ENCODE results near the gene ARL15. TPM values are rescaled to one million over a fixed set of nuclear protein-coding genes. Genes with fewer than 3 reads are reported as not detected.
"Not testable (repeated sequence)": the region's sequence is repeated elsewhere in the genome, so short reads cannot be mapped to it uniquely, and the experiment has no call there.

ARL15 gene
- total RNA-seq, result 13.7 to 32.9 TPM (median 14.0 TPM) in 3 replicates
- long read RNA-seq, partial matches to known transcripts, result 0 of 3 reads
- long read RNA-seq, other reads (novel, unspliced or antisense), result 2 of 3 reads

DNA sequence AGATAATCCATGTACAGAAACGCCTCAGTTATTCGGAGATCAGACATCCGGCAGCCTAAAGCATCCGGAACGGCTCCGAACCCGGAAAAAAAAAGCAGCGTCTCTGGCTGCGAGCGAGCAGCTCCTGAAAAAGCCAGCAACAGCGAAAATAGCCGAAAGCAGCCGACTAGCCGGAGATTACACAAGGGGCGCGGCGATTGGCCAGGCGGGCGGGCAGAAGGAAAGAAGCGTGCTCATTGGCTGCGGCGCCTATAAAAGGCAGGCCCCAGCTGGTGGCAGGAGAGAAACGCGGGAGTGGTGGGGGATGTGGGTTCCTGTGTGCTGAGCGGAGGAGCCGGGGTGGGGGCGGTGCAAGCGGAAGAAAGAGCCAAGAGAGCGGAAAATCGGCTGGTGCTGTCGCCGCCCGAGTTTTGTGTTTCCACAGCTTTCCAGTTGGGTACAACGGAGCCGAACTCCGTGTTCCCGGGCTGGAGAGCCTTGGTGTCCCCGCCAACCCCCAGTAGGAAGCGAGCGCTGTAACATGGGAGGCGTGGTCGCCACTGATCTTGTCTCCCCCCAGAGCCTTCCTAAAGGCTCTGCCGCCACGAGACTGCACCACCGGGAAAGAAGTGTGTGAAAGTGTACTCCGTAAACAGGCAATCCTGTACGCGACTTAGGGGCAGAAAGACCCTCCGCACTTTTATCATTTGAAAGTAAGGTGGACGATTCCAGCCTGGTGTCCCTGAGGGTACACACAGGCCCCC lies at the start of gene ARL15:
TSS of gene ARL15 (minus strand) at position 141 of the 743 bp plus-strand sequence.
- H3K9me3 Mint-ChIP-seq (ENCODE audit: low read depth), result no peaks in the 10 kb centered on the region
- peaks cover 19% of the 10 kb centered on the region for H3K4me1 Mint-ChIP-seq (ENCODE audit: low read depth)
- H3K36me3 Mint-ChIP-seq (ENCODE audit: low read depth), result no peaks in the 10 kb centered on the region
- DNase-seq (ENCODE audit: low spot score), result peak; percentile 99
- H3K27me3 Mint-ChIP-seq (ENCODE audit: low read depth), result no peaks in the 10 kb centered on the region
- peak within 1 kb of the TSS; percentile 76 for H3K27ac Mint-ChIP-seq (ENCODE audit: unreplicated experiment)
- H3K4me3 Mint-ChIP-seq (ENCODE audit: unreplicated experiment), result peak within 1 kb of the TSS; percentile 95
- TF ChIP-seq, protein P1, sequence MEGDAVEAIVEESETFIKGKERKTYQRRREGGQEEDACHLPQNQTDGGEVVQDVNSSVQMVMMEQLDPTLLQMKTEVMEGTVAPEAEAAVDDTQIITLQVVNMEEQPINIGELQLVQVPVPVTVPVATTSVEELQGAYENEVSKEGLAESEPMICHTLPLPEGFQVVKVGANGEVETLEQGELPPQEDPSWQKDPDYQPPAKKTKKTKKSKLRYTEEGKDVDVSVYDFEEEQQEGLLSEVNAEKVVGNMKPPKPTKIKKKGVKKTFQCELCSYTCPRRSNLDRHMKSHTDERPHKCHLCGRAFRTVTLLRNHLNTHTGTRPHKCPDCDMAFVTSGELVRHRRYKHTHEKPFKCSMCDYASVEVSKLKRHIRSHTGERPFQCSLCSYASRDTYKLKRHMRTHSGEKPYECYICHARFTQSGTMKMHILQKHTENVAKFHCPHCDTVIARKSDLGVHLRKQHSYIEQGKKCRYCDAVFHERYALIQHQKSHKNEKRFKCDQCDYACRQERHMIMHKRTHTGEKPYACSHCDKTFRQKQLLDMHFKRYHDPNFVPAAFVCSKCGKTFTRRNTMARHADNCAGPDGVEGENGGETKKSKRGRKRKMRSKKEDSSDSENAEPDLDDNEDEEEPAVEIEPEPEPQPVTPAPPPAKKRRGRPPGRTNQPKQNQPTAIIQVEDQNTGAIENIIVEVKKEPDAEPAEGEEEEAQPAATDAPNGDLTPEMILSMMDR (IDR thresholded peaks at IDR 0.05), result no peak

DNA sequence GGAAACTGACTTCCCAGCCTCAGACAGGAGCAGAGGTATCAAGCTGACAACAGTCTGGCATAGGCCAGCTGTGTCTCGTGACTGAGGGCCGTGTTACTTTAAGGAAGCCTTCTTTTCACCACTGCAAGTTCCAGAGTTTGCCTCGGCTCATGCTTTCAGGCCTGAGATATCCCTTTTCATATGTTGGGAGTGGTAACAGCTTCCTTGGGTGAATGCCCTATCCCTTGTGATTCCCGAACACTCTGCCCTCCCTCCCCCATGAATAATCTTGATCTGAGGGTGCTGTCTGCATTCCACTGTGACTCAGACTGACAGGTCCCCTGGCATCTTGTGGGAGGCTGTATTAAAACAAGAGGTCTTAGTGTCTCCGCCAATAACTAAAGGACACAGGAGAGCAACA lies 49.7 kb upstream of the ARL15 start:
- Mint-ChIP-seq H3K4me3 (ENCODE audit: unreplicated experiment) (peak overlapping the region; percentile 37), H3K36me3 (ENCODE audit: low read depth) (no peaks in the 10 kb centered on the region), H3K9me3 (ENCODE audit: low read depth) (peaks cover 8% of the 10 kb centered on the region), H3K27me3 (ENCODE audit: low read depth) (no peaks in the 10 kb centered on the region), H3K27ac (ENCODE audit: unreplicated experiment) (peak overlapping the region; percentile 92), H3K4me1 (ENCODE audit: low read depth) (peaks cover 48% of the 10 kb centered on the region)
- no peak for DNase-seq (ENCODE audit: low spot score)
- TF ChIP-seq, protein P1 (IDR thresholded peaks at IDR 0.05), result no peak

DNA sequence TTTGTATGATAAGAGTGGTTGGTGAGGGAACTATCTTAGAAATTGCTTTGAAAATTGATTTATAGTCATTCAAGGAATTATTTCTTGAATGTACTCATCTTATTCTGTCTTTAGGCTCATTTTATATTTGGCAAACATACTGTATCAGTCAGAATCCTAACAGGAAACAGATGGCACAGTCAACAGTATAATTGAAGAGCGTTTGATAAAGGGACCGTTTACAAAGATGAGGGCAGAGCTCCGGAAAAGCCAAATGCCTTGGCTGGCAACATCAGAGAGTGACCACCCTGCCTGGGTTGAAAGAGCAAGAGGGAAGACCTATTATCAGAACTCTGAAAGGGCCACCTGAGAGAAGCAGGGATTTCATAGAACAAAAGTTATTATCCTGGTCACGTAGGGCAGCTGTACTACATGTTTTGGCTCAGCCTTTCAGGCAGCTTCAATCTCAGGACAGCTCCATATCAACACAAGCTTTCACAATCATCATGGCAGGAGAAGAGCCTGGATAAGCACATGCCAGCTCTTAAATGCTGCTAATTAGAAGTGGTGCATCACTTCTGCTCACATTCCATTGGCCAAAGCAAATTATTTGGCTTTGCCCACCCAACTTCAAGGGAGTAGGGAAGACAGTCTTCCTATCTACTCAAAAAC lies 47.2 kb upstream of the ARL15 start:
- Mint-ChIP-seq H3K4me1 (ENCODE audit: low read depth) (peaks cover 38% of the 10 kb centered on the region), H3K4me3 (ENCODE audit: unreplicated experiment) (no peak overlapping the region), H3K36me3 (ENCODE audit: low read depth) (no peaks in the 10 kb centered on the region), H3K9me3 (ENCODE audit: low read depth) (peaks cover 20% of the 10 kb centered on the region), H3K27me3 (ENCODE audit: low read depth) (peaks cover 2% of the 10 kb centered on the region), H3K27ac (ENCODE audit: unreplicated experiment) (no peak overlapping the region)
- DNase-seq (ENCODE audit: low spot score), result no peak
- TF ChIP-seq, protein P1 (IDR thresholded peaks at IDR 0.05), result no peak

DNA sequence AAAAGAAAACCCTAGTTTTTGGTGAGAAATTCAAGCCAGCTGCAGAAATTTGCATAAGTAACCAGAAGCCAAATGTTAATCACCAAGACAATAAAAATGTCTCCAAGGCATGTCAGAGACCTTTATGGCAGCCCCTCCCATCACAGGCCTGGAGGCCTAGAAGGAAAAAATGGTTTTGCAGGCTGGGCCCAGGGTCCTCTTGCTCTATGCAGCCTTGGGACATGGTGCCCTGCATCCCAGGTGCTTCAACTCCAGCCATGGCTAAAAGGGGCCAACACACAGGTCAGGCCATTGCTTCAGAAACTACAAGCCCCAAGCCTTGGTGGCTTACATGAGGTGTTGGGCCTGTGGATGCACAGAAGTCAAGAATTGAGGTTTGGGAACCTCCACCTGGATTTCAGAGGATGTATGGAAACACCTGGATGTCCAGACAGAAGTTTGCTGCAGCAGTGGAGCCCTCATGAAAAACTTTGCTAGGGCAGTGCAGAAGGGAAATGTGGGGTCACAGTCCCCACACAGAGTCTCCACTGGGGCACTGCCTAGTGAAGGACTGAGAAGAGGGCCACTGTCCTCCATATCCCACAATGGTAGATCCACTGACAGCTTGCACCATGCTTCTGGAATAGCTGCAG lies 43.7 kb upstream of the ARL15 start:
- not testable (repeated sequence) for H3K36me3 Mint-ChIP-seq (ENCODE audit: low read depth); H3K4me3 Mint-ChIP-seq (ENCODE audit: unreplicated experiment); DNase-seq (ENCODE audit: low spot score); H3K27ac Mint-ChIP-seq (ENCODE audit: unreplicated experiment); H3K4me1 Mint-ChIP-seq (ENCODE audit: low read depth); H3K27me3 Mint-ChIP-seq (ENCODE audit: low read depth)
- peaks cover 24% of the 10 kb centered on the region for H3K9me3 Mint-ChIP-seq (ENCODE audit: low read depth)

DNA sequence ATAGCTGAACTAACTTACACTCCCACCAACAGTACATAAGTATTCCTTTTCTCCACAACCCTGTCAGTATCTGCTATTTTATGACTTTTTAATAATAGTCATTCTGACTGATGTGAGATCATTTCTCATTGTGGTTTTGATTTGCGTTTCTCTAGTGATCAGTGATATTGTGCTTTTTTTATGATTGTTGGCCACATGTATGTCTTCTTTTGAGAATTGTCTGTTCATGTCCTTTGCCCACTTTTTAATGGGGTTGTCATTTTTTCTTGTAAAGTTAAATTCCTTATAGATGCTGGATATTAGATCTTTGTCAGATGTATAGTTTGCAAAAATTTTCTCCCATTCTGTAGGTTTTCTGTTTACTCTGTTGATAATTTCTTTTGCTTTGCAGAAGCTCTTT lies 42.2 kb upstream of the ARL15 start:
- H3K36me3 Mint-ChIP-seq (ENCODE audit: low read depth); H3K27ac Mint-ChIP-seq (ENCODE audit: unreplicated experiment); H3K27me3 Mint-ChIP-seq (ENCODE audit: low read depth); H3K4me3 Mint-ChIP-seq (ENCODE audit: unreplicated experiment); DNase-seq (ENCODE audit: low spot score); H3K4me1 Mint-ChIP-seq (ENCODE audit: low read depth): not testable (repeated sequence)
- peaks cover 26% of the 10 kb centered on the region for H3K9me3 Mint-ChIP-seq (ENCODE audit: low read depth)

DNA sequence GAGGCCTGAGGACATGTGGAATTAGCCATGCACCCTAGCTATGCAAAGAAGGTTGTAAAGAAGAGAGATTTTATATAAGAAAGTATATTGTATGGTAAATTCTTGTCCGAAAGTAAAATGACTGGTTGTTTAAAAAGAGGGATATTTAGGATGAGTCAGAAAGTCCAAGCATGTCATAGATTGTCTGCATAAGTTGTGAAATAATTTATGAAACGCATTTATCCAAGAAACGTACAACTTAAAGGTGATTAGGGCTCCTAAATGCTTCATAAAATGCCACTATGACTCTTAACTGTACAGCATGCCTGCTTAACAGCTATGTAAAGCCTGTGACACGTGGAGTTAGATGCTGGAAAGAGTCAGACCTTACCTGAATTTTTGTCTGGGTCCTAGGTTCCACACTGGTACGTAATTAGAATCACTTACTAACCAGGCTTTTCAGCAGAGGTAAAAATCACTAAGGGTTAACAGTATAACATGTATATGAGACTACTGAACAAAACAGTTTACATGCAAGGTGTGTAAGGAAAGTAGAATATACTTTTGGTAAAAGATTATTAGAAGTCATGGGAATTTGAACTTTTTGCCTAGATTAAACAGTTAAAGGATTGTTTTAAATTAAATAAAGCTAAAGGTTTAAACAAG lies 37.0 kb upstream of the ARL15 start:
- no peak for DNase-seq (ENCODE audit: low spot score)
- no peaks in the 10 kb centered on the region for H3K27me3 Mint-ChIP-seq (ENCODE audit: low read depth)
- TF ChIP-seq, protein P1 (IDR thresholded peaks at IDR 0.05), result no peak
- peaks cover 2% of the 10 kb centered on the region for H3K36me3 Mint-ChIP-seq (ENCODE audit: low read depth)
- H3K9me3 Mint-ChIP-seq (ENCODE audit: low read depth), result peaks cover 15% of the 10 kb centered on the region
- no peaks in the 10 kb centered on the region for H3K4me1 Mint-ChIP-seq (ENCODE audit: low read depth)
- H3K4me3 Mint-ChIP-seq (ENCODE audit: unreplicated experiment), result no peak overlapping the region
- no peak overlapping the region for H3K27ac Mint-ChIP-seq (ENCODE audit: unreplicated experiment)

All from chondrocyte (in vitro differentiated cells).